HL-60 (cell line): ENCODE results near the gene SLC3A2.

Experiments used
- CTCF ChIP-seq: IDR thresholded peaks from one replicate; pipeline ENCODE4 v1.5.1; 2011; ENCODE audit warnings: low read length, control low read depth, inconsistent platforms; ENCODE audit not compliant: insufficient read depth
- GABPA ChIP-seq: IDR thresholded peaks from 2 replicates; pipeline ENCODE4 v1.6.1; 2012; ENCODE audit warnings: low read depth

- no peak for TF ChIP-seq CTCF
- no peak for TF ChIP-seq GABPA
Observed at GRCh38 chr11:62908468-62909072, 27.9 kb downstream of the SLC3A2 start.
